Measurements from ENCODE around the gene PITPNM1.
"Not testable (repeated sequence)": the region's sequence is repeated elsewhere in the genome, so short reads cannot be mapped to it uniquely, and the experiment has no call there.

Gene PITPNM1

GRCh38 chr11:67504950-67505581 is at the start of gene PITPNM1:
Gene PITPNM1, minus strand, starts transcription at chr11:67505363. Its CDS starts 1,183 bp downstream, at chr11:67504180.
- DNase-seq (ENCODE audit: low read depth in 2 of 2): peak; percentile 10 to 73

- not testable (repeated sequence) for DNase-seq (ENCODE audit: low read depth in 2 of 2)
Observed at GRCh38 chr11:67551697-67552096, 46.5 kb upstream of the PITPNM1 start.

GRCh38 chr11:67551127-67551526 is 46.0 kb upstream of the PITPNM1 start:
- no peak for DNase-seq (ENCODE audit: low read depth in 2 of 2)

GRCh38 chr11:67548555-67549110 is 43.5 kb upstream of the PITPNM1 start:
- DNase-seq (ENCODE audit: low read depth in 2 of 2): no peak

GRCh38 chr11:67548112-67548511 is 42.9 kb upstream of the PITPNM1 start:
- DNase-seq (ENCODE audit: low read depth in 2 of 2): not testable (repeated sequence)

GRCh38 chr11:67545280-67545679 is 40.1 kb upstream of the PITPNM1 start:
- DNase-seq (ENCODE audit: low read depth in 2 of 2): no peak

- DNase-seq (ENCODE audit: low read depth in 2 of 2): no peak
Observed at GRCh38 chr11:67544616-67545242, 39.6 kb upstream of the PITPNM1 start.

GRCh38 chr11:67543585-67543984 is 38.4 kb upstream of the PITPNM1 start:
- no peak for DNase-seq (ENCODE audit: low read depth in 2 of 2)

- DNase-seq (ENCODE audit: low read depth in 2 of 2): no peak
Observed at GRCh38 chr11:67542971-67543370, 37.8 kb upstream of the PITPNM1 start.

GRCh38 chr11:67542169-67542568 is 37.0 kb upstream of the PITPNM1 start:
- DNase-seq (ENCODE audit: low read depth in 2 of 2): no peak

GRCh38 chr11:67541198-67541597 is 36.0 kb upstream of the PITPNM1 start:
- no peak for DNase-seq (ENCODE audit: low read depth in 2 of 2)

- no peak for DNase-seq (ENCODE audit: low read depth in 2 of 2)
Observed at GRCh38 chr11:67539550-67539949, 34.4 kb upstream of the PITPNM1 start.

GRCh38 chr11:67538823-67539505 is 33.8 kb upstream of the PITPNM1 start:
- no peak for DNase-seq (ENCODE audit: low read depth in 2 of 2)

GRCh38 chr11:67538306-67538705 is 33.1 kb upstream of the PITPNM1 start:
- DNase-seq (ENCODE audit: low read depth in 2 of 2): no peak

- DNase-seq (ENCODE audit: low read depth in 2 of 2): no peak
Observed at GRCh38 chr11:67535561-67535960, 30.4 kb upstream of the PITPNM1 start.

GRCh38 chr11:67534070-67534679 is 29.0 kb upstream of the PITPNM1 start:
- DNase-seq (ENCODE audit: low read depth in 2 of 2): no peak

GRCh38 chr11:67532889-67533288 is 27.7 kb upstream of the PITPNM1 start:
- DNase-seq (ENCODE audit: low read depth in 2 of 2): no peak

GRCh38 chr11:67530282-67530592 is 25.1 kb upstream of the PITPNM1 start:
- DNase-seq (ENCODE audit: low read depth in 2 of 2): no peak

- no peak for DNase-seq (ENCODE audit: low read depth in 2 of 2)
Observed at GRCh38 chr11:67528376-67528775, 23.2 kb upstream of the PITPNM1 start.

GRCh38 chr11:67525275-67525976 is 20.3 kb upstream of the PITPNM1 start:
- no peak for DNase-seq (ENCODE audit: low read depth in 2 of 2)

- no peak for DNase-seq (ENCODE audit: low read depth in 2 of 2)
Observed at GRCh38 chr11:67524480-67524808, 19.3 kb upstream of the PITPNM1 start.
